ENCODE results near the gene CDKN2B. TPM values are rescaled to one million over a fixed set of nuclear protein-coding genes. Genes with fewer than 3 reads are reported as not detected.
"Not testable (repeated sequence)": the region's sequence is repeated elsewhere in the genome, so short reads cannot be mapped to it uniquely, and the experiment has no call there.

Gene CDKN2B
- total RNA-seq, 6 donors from 2014 or later, result 27.2 to 90.6 (median 52.6) TPM

- TF ChIP-seq EP300 (IDR thresholded peaks at IDR 0.05) (no peak), CTCF (IDR thresholded peaks at IDR 0.05) (peak in 4 of 6 experiments; percentile 10 to 28 (median 18))
- H3K4me1 ChIP-seq, result peaks cover 10 to 21% (median 18%) of the 10 kb centered on the region in 4 donors
- H3K36me3 ChIP-seq, result no peaks in the 10 kb centered on the region
- DNase-seq (peak; percentile 48 to 77), ATAC-seq (ENCODE audit: low FRiP score in 2 of 2) (peak; percentile 78 to 93)
- peaks cover 5 to 58% (median 40%) of the 10 kb centered on the region in 4 donors for H3K27me3 ChIP-seq
- peak overlapping the region in 3 of 4 donors; percentile 20 to 41 (median 39) for H3K4me3 ChIP-seq
- 3 to 4% methylated on average over 24 to 29 of the region's 30 CpGs for WGBS, 2 donors
- no peak overlapping the region for H3K27ac ChIP-seq
- H3K9me3 ChIP-seq, result peaks cover 0 to 4% (median 1%) of the 10 kb centered on the region in 4 donors
These were observed 43.6 kb downstream of the CDKN2B start for GRCh38 chr9:21965401-21965951.

- Histone ChIP-seq H3K27ac (no peak overlapping the region), H3K27me3 (peaks cover 5 to 53% (median 35%) of the 10 kb centered on the region in 4 donors), H3K4me1 (peaks cover 10 to 21% (median 18%) of the 10 kb centered on the region in 4 donors), H3K9me3 (peaks cover 0 to 4% (median 1%) of the 10 kb centered on the region in 4 donors), H3K36me3 (no peaks in the 10 kb centered on the region), H3K4me3 (peak overlapping the region; percentile 1 to 41 (median 30))
- ATAC-seq (ENCODE audit: low FRiP score in 2 of 2) (peak; percentile 68 to 83), DNase-seq (peak; percentile 33 to 88)
- no peak for TF ChIP-seq POLR2A (IDR thresholded peaks at IDR 0.05)
- TF ChIP-seq EP300 (IDR thresholded peaks at IDR 0.05), result no peak
- no peak for TF ChIP-seq CTCF (IDR thresholded peaks at IDR 0.05)
- no peak for TF ChIP-seq POLR2AphosphoS5 (IDR thresholded peaks at IDR 0.05)
- WGBS, 2 donors, result 4 to 5% methylated on average over 28 to 29 of the region's 29 CpGs
These were observed 44.1 kb downstream of the CDKN2B start for GRCh38 chr9:21964925-21965385.

- no peak overlapping the region for H3K27ac ChIP-seq
- peaks cover 0 to 4% (median 1%) of the 10 kb centered on the region in 4 donors for H3K9me3 ChIP-seq
- peaks cover 5 to 21% (median 18%) of the 10 kb centered on the region in 4 donors for H3K27me3 ChIP-seq
- no peak for DNase-seq
- H3K36me3 ChIP-seq, result no peaks in the 10 kb centered on the region
- WGBS, 2 donors, result 84 to 93% methylated on average over 2 of the region's 2 CpGs
- ATAC-seq (ENCODE audit: low FRiP score in 2 of 2), result no peak
- no peak for TF ChIP-seq CTCF (IDR thresholded peaks at IDR 0.05)
- TF ChIP-seq POLR2AphosphoS5 (IDR thresholded peaks at IDR 0.05), result no peak
- H3K4me3 ChIP-seq, result no peak overlapping the region
- peaks cover 9 to 14% (median 10%) of the 10 kb centered on the region in 4 donors for H3K4me1 ChIP-seq
These were observed 47.5 kb downstream of the CDKN2B start for GRCh38 chr9:21961569-21961968.

- H3K9me3 ChIP-seq; H3K27ac ChIP-seq; ATAC-seq (ENCODE audit: low FRiP score in 2 of 2); H3K27me3 ChIP-seq; H3K4me3 ChIP-seq; H3K4me1 ChIP-seq; H3K36me3 ChIP-seq: not testable (repeated sequence)
- WGBS, 2 donors, result 96% methylated on average over 23 of the region's 33 CpGs; no CpG with 5 or more reads in 1 of the 2 donors
- DNase-seq, result peak in 1 of 2 donors; percentile 72
These were observed 49.8 kb downstream of the CDKN2B start for GRCh38 chr9:21959268-21959667.

GRCh38 chr9:21958833-21959232 is 50.3 kb downstream of the CDKN2B start:
- Histone ChIP-seq H3K4me3 (no peak overlapping the region), H3K4me1 (no peaks in the 10 kb centered on the region), H3K36me3 (no peaks in the 10 kb centered on the region), H3K9me3 (peaks cover 0 to 4% (median 1%) of the 10 kb centered on the region in 4 donors), H3K27ac (no peak overlapping the region), H3K27me3 (no peaks in the 10 kb centered on the region)
- ATAC-seq (ENCODE audit: low FRiP score in 2 of 2) (no peak), DNase-seq (no peak)
- 79% methylated on average over 2 of the region's 2 CpGs; no CpG with 5 or more reads in 1 of the 2 donors for WGBS, 2 donors
- TF ChIP-seq CTCF (IDR thresholded peaks at IDR 0.05) (no peak), EP300 (IDR thresholded peaks at IDR 0.05) (no peak), POLR2AphosphoS5 (IDR thresholded peaks at IDR 0.05) (no peak), POLR2A (IDR thresholded peaks at IDR 0.05) (no peak)

Small RNA genes within 50 kb of the gene (small RNA-seq; reads per million reads assigned to genes)
- gene RF02045, result 0 reads per million in 4 donors

Other genes with a start within 250 kb of the CDKN2B start
- gene MTAP, start 206.7 kb downstream of the CDKN2B start, total RNA-seq, result 10 to 100 TPM; 10.5 to 35.0 (median 25.7) TPM
- gene CDKN2A, start 14.9 kb downstream of the CDKN2B start, total RNA-seq, result 10 to 100 TPM in 1 of 6 donors, 1 to 10 TPM in 4, not detected in 1; 1.5 to 32.5 (median 7.0) TPM
- 1 to 10 TPM in 5 of 6 donors, not detected in 1; 1.3 to 3.0 (median 1.7) TPM for gene CDKN2B-AS1, start 14.5 kb downstream of the CDKN2B start, total RNA-seq

Data from upper lobe of left lung (tissue), 6 donors.